Measurements from ENCODE around the gene SSRP1.
"Not testable (repeated sequence)": the region's sequence is repeated elsewhere in the genome, so short reads cannot be mapped to it uniquely, and the experiment has no call there.

Gene SSRP1

GRCh38 chr11:57306940-57307565, 28.6 kb downstream of the SSRP1 start:
- Mint-ChIP-seq H3K4me1 (peaks cover 13% of the 10 kb centered on the region), H3K36me3 (ENCODE audit: insufficient read depth) (peaks cover 1% of the 10 kb centered on the region), H3K9me3 (no peaks in the 10 kb centered on the region), H3K4me3 (no peak overlapping the region), H3K27ac (ENCODE audit: low read depth) (no peak overlapping the region), H3K27me3 (no peaks in the 10 kb centered on the region)
- DNase-seq (ENCODE audit: low spot score in 2 of 2) (no peak), ATAC-seq (replicated peaks; ENCODE audit: extremely low read depth, poor library complexity, severe bottlenecking) (no peak)

GRCh38 chr11:57306161-57306876, 29.4 kb downstream of the SSRP1 start:
- Mint-ChIP-seq H3K27ac (ENCODE audit: low read depth) (no peak overlapping the region), H3K9me3 (no peaks in the 10 kb centered on the region), H3K4me3 (no peak overlapping the region), H3K4me1 (peaks cover 12% of the 10 kb centered on the region), H3K36me3 (ENCODE audit: insufficient read depth) (peaks cover 1% of the 10 kb centered on the region), H3K27me3 (no peaks in the 10 kb centered on the region)
- ATAC-seq (replicated peaks; ENCODE audit: extremely low read depth, poor library complexity, severe bottlenecking) (no peak), DNase-seq (ENCODE audit: low spot score in 2 of 2) (no peak)

- Mint-ChIP-seq H3K4me1 (peaks cover 12% of the 10 kb centered on the region), H3K27me3 (no peaks in the 10 kb centered on the region), H3K36me3 (ENCODE audit: insufficient read depth) (peaks cover 1% of the 10 kb centered on the region), H3K4me3 (no peak overlapping the region), H3K27ac (ENCODE audit: low read depth) (no peak overlapping the region), H3K9me3 (no peaks in the 10 kb centered on the region)
- no peak for DNase-seq (ENCODE audit: low spot score in 2 of 2)
- ATAC-seq (replicated peaks; ENCODE audit: extremely low read depth, poor library complexity, severe bottlenecking): no peak
These were observed 30.2 kb downstream of the SSRP1 start for GRCh38 chr11:57305523-57305922.

- DNase-seq (ENCODE audit: low spot score in 2 of 2) (no peak), ATAC-seq (replicated peaks; ENCODE audit: extremely low read depth, poor library complexity, severe bottlenecking) (no peak)
- H3K36me3 Mint-ChIP-seq (ENCODE audit: insufficient read depth): peaks cover 1% of the 10 kb centered on the region
- no peak overlapping the region for H3K4me3 Mint-ChIP-seq
- peaks cover 11% of the 10 kb centered on the region for H3K4me1 Mint-ChIP-seq
- H3K27me3 Mint-ChIP-seq: no peaks in the 10 kb centered on the region
- no peak overlapping the region for H3K27ac Mint-ChIP-seq (ENCODE audit: low read depth)
- no peaks in the 10 kb centered on the region for H3K9me3 Mint-ChIP-seq
These were observed 31.6 kb downstream of the SSRP1 start for GRCh38 chr11:57303990-57304579.

GRCh38 chr11:57303280-57303989, 32.3 kb downstream of the SSRP1 start:
- H3K27ac Mint-ChIP-seq (ENCODE audit: low read depth): no peak overlapping the region
- H3K4me1 Mint-ChIP-seq: peaks cover 6% of the 10 kb centered on the region
- ATAC-seq (replicated peaks; ENCODE audit: extremely low read depth, poor library complexity, severe bottlenecking) (no peak), DNase-seq (ENCODE audit: low spot score in 2 of 2) (no peak)
- no peaks in the 10 kb centered on the region for H3K27me3 Mint-ChIP-seq
- H3K4me3 Mint-ChIP-seq: no peak overlapping the region
- H3K9me3 Mint-ChIP-seq: no peaks in the 10 kb centered on the region
- peaks cover 1% of the 10 kb centered on the region for H3K36me3 Mint-ChIP-seq (ENCODE audit: insufficient read depth)

- Mint-ChIP-seq H3K4me1 (peaks cover 5% of the 10 kb centered on the region), H3K4me3 (no peak overlapping the region), H3K27ac (ENCODE audit: low read depth) (no peak overlapping the region), H3K9me3 (no peaks in the 10 kb centered on the region), H3K27me3 (no peaks in the 10 kb centered on the region), H3K36me3 (ENCODE audit: insufficient read depth) (peaks cover 1% of the 10 kb centered on the region)
- ATAC-seq (replicated peaks; ENCODE audit: extremely low read depth, poor library complexity, severe bottlenecking) (no peak), DNase-seq (ENCODE audit: low spot score in 2 of 2) (no peak)
These were observed 33.2 kb downstream of the SSRP1 start for GRCh38 chr11:57302489-57302888.

GRCh38 chr11:57301711-57302423, 33.8 kb downstream of the SSRP1 start:
- no peaks in the 10 kb centered on the region for H3K36me3 Mint-ChIP-seq (ENCODE audit: insufficient read depth)
- no peaks in the 10 kb centered on the region for H3K9me3 Mint-ChIP-seq
- no peak overlapping the region for H3K4me3 Mint-ChIP-seq
- no peak overlapping the region for H3K27ac Mint-ChIP-seq (ENCODE audit: low read depth)
- H3K27me3 Mint-ChIP-seq: no peaks in the 10 kb centered on the region
- DNase-seq (ENCODE audit: low spot score in 2 of 2): no peak
- H3K4me1 Mint-ChIP-seq: no peaks in the 10 kb centered on the region
- ATAC-seq (replicated peaks; ENCODE audit: extremely low read depth, poor library complexity, severe bottlenecking): no peak

GRCh38 chr11:57300785-57301184, 34.9 kb downstream of the SSRP1 start:
- H3K4me1 Mint-ChIP-seq: no peaks in the 10 kb centered on the region
- DNase-seq (ENCODE audit: low spot score in 2 of 2): no peak
- no peaks in the 10 kb centered on the region for H3K9me3 Mint-ChIP-seq
- ATAC-seq (replicated peaks; ENCODE audit: extremely low read depth, poor library complexity, severe bottlenecking): no peak
- H3K27me3 Mint-ChIP-seq: no peaks in the 10 kb centered on the region
- no peak overlapping the region for H3K27ac Mint-ChIP-seq (ENCODE audit: low read depth)
- H3K36me3 Mint-ChIP-seq (ENCODE audit: insufficient read depth): no peaks in the 10 kb centered on the region
- no peak overlapping the region for H3K4me3 Mint-ChIP-seq

GRCh38 chr11:57299150-57299737, 36.4 kb downstream of the SSRP1 start:
- Mint-ChIP-seq H3K27ac (ENCODE audit: low read depth) (no peak overlapping the region), H3K27me3 (no peaks in the 10 kb centered on the region), H3K36me3 (ENCODE audit: insufficient read depth) (peaks cover 1% of the 10 kb centered on the region), H3K9me3 (no peaks in the 10 kb centered on the region), H3K4me3 (no peak overlapping the region), H3K4me1 (no peaks in the 10 kb centered on the region)
- DNase-seq (ENCODE audit: low spot score in 2 of 2) (no peak), ATAC-seq (replicated peaks; ENCODE audit: extremely low read depth, poor library complexity, severe bottlenecking) (no peak)

- no peak overlapping the region for H3K27ac Mint-ChIP-seq (ENCODE audit: low read depth)
- no peaks in the 10 kb centered on the region for H3K27me3 Mint-ChIP-seq
- no peaks in the 10 kb centered on the region for H3K4me1 Mint-ChIP-seq
- ATAC-seq (replicated peaks; ENCODE audit: extremely low read depth, poor library complexity, severe bottlenecking): no peak
- H3K4me3 Mint-ChIP-seq: no peak overlapping the region
- no peak for DNase-seq (ENCODE audit: low spot score in 2 of 2)
- H3K36me3 Mint-ChIP-seq (ENCODE audit: insufficient read depth): peaks cover 1% of the 10 kb centered on the region
- H3K9me3 Mint-ChIP-seq: no peaks in the 10 kb centered on the region
These were observed 38.5 kb downstream of the SSRP1 start for GRCh38 chr11:57297221-57297620.

- H3K36me3 Mint-ChIP-seq (ENCODE audit: insufficient read depth); DNase-seq (ENCODE audit: low spot score in 2 of 2); H3K4me1 Mint-ChIP-seq; H3K27ac Mint-ChIP-seq (ENCODE audit: low read depth); H3K4me3 Mint-ChIP-seq; ATAC-seq (replicated peaks; ENCODE audit: extremely low read depth, poor library complexity, severe bottlenecking); H3K9me3 Mint-ChIP-seq; H3K27me3 Mint-ChIP-seq: not testable (repeated sequence)
These were observed 39.5 kb downstream of the SSRP1 start for GRCh38 chr11:57296205-57296604.

Measured in central memory CD8-positive, alpha-beta T cell (primary cell).